GM08714 (cell line): Measurements from ENCODE around the gene CCDC80.

Experiments
- H3K4me3 ChIP-seq: fragments of 200-500 bp; sonication (Bioruptor generic); 2 replicates; pipeline ENCODE4 v1.5.1; 2014; ENCODE audit warnings: mild to moderate bottlenecking, low read length, inconsistent platforms
- ZNF274 ChIP-seq: IDR thresholded peaks from 2 replicates; pipeline ENCODE4 v1.6.1; 2012; ENCODE audit warnings: mild to moderate bottlenecking, low read depth, low read length

The CCDC80 gene

GRCh38 chr3:112640930-112641801 lies at the start of gene CCDC80:
Gene CCDC80, minus strand, starts transcription at chr3:112641143. Its CDS starts 1,238 bp downstream, at chr3:112639905.
- no peak within 1 kb of the TSS for H3K4me3 ChIP-seq
- no peak for TF ChIP-seq ZNF274

- no peak overlapping the region for H3K4me3 ChIP-seq
- TF ChIP-seq ZNF274: no peak
Measured at GRCh38 chr3:112689989-112690388, 49.0 kb upstream of the CCDC80 start.

GRCh38 chr3:112689385-112689784 lies 48.4 kb upstream of the CCDC80 start:
- TF ChIP-seq ZNF274: no peak
- H3K4me3 ChIP-seq: no peak overlapping the region; the same call in 1 of the 2 replicates

- no peak for TF ChIP-seq ZNF274
- H3K4me3 ChIP-seq: no peak overlapping the region
Measured at GRCh38 chr3:112688819-112689218, 47.9 kb upstream of the CCDC80 start.

- no peak for TF ChIP-seq ZNF274
- H3K4me3 ChIP-seq: no peak overlapping the region
Measured at GRCh38 chr3:112688085-112688769, 47.3 kb upstream of the CCDC80 start.

- TF ChIP-seq ZNF274: no peak
- H3K4me3 ChIP-seq: no peak overlapping the region
Measured at GRCh38 chr3:112687616-112688015, 46.7 kb upstream of the CCDC80 start.

- TF ChIP-seq ZNF274: no peak
- no peak overlapping the region for H3K4me3 ChIP-seq
Measured at GRCh38 chr3:112687211-112687610, 46.3 kb upstream of the CCDC80 start.

GRCh38 chr3:112685956-112686799 lies 45.2 kb upstream of the CCDC80 start:
- no peak for TF ChIP-seq ZNF274
- H3K4me3 ChIP-seq: no peak overlapping the region

GRCh38 chr3:112685420-112685819 lies 44.5 kb upstream of the CCDC80 start:
- no peak for TF ChIP-seq ZNF274
- H3K4me3 ChIP-seq: no peak overlapping the region

- no peak overlapping the region for H3K4me3 ChIP-seq
- TF ChIP-seq ZNF274: no peak
Measured at GRCh38 chr3:112682361-112682760, 41.4 kb upstream of the CCDC80 start.

- TF ChIP-seq ZNF274: no peak
- H3K4me3 ChIP-seq: no peak overlapping the region
Measured at GRCh38 chr3:112681822-112682325, 40.9 kb upstream of the CCDC80 start.

- H3K4me3 ChIP-seq: no peak overlapping the region; the same call in 1 of the 2 replicates
- TF ChIP-seq ZNF274: no peak
Measured at GRCh38 chr3:112676659-112677234, 35.8 kb upstream of the CCDC80 start.

- H3K4me3 ChIP-seq: peak overlapping the region; percentile 9; the same call in 1 of the 2 replicates
- no peak for TF ChIP-seq ZNF274
Measured at GRCh38 chr3:112675943-112676535, 35.1 kb upstream of the CCDC80 start.
